Airway epithelial cell (primary cell): ENCODE results near the gene EID1. TPM values are rescaled to one million over a fixed set of nuclear protein-coding genes. Genes with fewer than 3 reads are reported as not detected.

Source experiments
- total RNA-seq: library from RNA; depleted of rRNA; stranded (reverse); fragments of >200 nt; gene quantifications from 2 replicates; pipeline ENCODE4 v1.2.3, GENCODE V29; 2015

Gene EID1
- 115 and 166 TPM in 2 replicates for total RNA-seq

GRCh38 chr15:48877630-48878595 lies at the start of gene EID1:
TSS of gene EID1 (plus strand) at chr15:48878134. CDS start at chr15:48878177, 43 bp downstream.

Other genes with a start within 250 kb of the EID1 start
- gene FBN1, start 232.4 kb upstream of the EID1 start, total RNA-seq: 2.9 and 3.5 TPM in 2 replicates
- gene CEP152, start 67.1 kb upstream of the EID1 start, total RNA-seq: 3.2 and 5.6 TPM in 2 replicates
- gene SHC4, start 85.8 kb downstream of the EID1 start, total RNA-seq: 0.37 and 0.78 TPM in 2 replicates
- gene SECISBP2L, start 168.3 kb downstream of the EID1 start, total RNA-seq: 6.6 and 12.6 TPM in 2 replicates